GM21423 (cell line): ENCODE data around the gene CNTN2.

Source experiments
- ATAC-seq: cut with Tn5 transposase; IDR thresholded peaks from one replicate; pipeline ENCODE4 v1.9.1; 2021; ENCODE audit warnings: mild to moderate bottlenecking, moderate library complexity; ENCODE audit not compliant: unreplicated experiment

CNTN2 gene

DNA sequence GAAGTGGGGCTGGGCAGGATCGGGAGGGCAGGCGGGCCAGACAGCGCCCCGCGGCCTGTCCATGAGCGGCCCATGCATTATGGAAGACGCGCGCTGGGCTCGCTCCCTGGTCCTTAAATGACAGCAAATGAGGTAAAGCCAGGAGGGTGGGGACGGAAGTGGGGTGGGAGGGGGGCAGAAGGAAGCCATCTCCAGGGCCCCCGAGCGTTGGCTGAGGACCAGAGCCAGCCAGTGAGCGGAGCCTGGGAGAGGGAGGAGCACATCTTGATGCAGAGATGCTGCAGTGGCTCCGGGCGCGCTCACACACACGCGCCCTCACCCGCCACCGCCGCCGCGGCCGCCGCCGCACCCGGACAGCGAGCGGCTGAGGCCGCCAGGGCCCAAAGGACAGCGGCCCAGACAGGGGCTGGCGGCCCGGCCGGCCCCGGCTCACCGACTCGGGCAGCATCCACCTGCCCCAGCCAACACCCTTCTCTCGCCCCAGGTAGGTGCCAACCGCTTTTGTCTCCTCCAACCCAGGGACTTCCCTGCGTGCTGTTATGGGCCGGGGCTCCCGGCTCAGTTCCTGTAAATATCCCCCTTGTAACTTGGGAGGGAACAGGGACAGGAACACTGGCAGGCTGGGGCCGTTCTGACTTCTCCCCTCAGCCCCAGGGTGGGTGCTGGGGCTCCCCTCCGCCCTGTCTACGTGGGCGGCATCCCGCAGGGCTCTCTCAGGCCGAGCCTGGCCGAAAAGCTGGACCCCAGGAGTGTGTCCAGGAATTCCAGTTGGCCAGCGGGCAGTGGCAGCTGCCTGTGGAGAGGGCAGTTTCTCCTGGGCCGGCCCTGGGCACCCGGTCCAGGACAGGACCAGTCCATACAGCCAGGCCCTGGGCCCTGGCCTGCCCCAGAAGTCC is at the start of gene CNTN2:
Gene CNTN2, plus strand, starts transcription at position 302 of the 896 bp plus-strand sequence. CDS start 9,974 bp downstream, outside the sequence.
- ATAC-seq = no peak

DNA sequence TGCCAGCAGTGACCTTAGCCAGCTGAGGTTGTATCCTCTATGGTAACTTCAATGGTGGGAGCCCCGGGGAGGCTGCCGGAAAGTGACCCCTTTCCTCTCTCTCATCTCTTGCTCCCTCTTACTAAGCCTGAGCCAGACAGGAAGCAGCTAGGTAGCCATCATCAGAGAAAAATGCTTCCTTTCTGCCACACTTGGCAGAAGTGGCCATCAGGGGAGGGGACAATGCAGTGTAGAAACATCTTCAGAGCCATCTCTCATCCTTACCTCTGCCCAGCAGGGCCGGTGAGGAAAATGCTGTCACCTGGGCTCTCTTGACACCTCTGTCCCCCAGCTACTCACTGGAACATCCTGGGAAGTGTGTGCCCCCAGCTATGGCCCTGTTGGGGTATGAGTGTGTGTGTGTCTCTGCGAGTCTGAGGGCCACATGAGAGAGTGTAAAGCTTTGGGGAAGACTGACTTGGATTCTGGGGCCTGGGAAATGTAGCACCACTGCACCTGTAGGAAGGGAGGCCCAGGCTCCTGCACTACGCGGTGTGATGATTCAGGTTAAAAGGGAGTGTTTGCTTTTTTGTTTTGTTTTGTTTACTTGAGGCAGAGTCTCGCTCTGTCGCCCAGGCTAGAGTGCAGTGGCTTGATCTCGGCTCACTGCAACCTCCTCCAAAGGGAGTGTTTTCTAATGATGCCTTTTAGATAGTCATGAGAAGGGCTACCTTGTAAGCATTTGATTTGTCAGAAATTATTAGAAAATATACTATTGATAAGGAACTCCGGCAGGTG is 48.7 kb upstream of the CNTN2 start:
- ATAC-seq = no peak

GRCh38 chr1:204996981-204997380 is 46.0 kb upstream of the CNTN2 start:
- no peak for ATAC-seq

- ATAC-seq = no peak
These were observed 45.2 kb upstream of the CNTN2 start for GRCh38 chr1:204997591-204998355.

- no peak for ATAC-seq
These were observed 41.9 kb upstream of the CNTN2 start for GRCh38 chr1:205001162-205001561.

DNA sequence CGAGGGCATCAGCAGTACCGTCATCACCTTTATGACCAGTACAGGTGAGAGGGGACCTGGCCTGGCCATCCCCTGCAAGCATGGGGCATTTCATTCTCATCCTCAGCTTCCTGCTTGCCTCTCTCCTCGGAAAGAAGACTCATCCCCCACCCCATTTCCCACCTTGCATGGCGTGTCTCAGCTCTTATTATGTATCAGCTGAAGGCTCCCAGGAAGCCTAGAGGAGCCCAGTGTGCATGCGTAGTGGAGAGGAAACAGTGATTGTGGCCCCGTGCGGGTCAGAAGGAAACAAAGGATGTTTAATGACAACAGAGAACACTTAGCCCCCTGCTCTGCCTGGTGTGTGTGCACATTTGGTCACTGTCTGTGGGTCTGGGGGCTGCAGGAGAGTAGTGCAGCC is 40.3 kb upstream of the CNTN2 start:
- no peak for ATAC-seq

DNA sequence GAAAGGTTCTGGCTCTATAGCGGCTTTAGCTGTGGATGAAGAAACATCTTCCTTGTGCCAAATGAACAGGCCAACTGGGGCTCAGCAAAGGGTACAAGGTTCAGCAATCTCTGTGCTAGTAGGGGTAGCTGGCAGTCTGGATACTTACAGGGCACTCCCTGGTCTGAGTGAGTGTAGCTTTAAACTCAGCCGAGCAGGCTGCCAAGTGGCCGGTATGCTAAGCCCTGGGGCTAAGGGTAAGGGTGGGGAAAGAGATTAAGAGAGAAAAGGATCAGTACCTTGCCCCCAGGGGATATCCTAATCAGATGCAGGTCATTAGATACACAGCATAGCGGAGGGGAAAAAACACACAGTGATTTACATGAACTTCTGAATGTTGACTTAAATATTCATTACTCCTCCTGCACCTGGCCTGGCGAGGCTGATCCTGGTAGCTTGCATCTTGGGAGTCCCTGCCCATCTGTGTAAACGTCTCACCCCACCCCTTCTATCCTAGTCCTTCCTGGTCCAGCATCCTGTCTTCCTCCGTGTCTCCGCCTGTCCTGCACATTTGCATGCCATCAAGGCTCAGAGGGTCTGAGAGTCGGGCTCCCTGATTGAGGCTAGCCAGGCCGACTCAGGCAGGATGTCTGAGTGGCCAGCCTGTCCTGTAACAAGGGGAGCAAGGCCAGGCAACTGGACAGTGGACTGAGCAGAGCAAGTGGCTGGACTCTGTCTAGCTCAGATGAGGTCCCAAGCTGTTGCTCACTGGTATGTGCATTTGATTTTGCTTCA is 39.5 kb upstream of the CNTN2 start:
- ATAC-seq = no peak

GRCh38 chr1:205004351-205004750 is 38.7 kb upstream of the CNTN2 start:
- ATAC-seq = no peak

- ATAC-seq = no peak
These were observed 34.1 kb upstream of the CNTN2 start for GRCh38 chr1:205008896-205009295.

DNA sequence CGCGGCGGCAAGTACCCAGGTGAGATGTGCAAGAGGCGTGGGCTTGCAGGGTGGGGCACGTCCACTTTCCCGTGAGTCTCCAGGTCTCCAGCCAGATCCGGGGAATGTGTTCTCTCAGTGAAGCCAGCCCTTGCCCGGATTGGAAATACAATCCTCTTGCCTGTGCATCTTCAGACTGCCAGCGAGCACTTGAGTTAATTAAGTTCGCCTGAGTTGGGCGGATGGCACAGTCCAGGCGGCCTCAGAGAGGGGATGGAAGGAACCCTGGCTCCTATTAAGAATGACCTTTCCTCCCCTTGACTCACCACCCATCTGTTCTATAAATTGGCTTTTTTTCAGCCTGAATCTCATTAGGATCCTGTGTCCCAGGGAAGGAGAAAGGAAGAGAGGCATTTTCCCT is 33.3 kb upstream of the CNTN2 start:
- ATAC-seq = no peak

- ATAC-seq = no peak
These were observed 30.4 kb upstream of the CNTN2 start for GRCh38 chr1:205012391-205013140.

GRCh38 chr1:205013683-205014367 is 29.2 kb upstream of the CNTN2 start:
- no peak for ATAC-seq

- no peak for ATAC-seq
These were observed 28.2 kb upstream of the CNTN2 start for GRCh38 chr1:205014783-205015182.

GRCh38 chr1:205015241-205015640 is 27.8 kb upstream of the CNTN2 start:
- no peak for ATAC-seq

GRCh38 chr1:205016075-205016474 is 26.9 kb upstream of the CNTN2 start:
- ATAC-seq = no peak

GRCh38 chr1:205016584-205016983 is 26.4 kb upstream of the CNTN2 start:
- ATAC-seq = no peak

GRCh38 chr1:205017001-205017400 is 26.0 kb upstream of the CNTN2 start:
- ATAC-seq = no peak

DNA sequence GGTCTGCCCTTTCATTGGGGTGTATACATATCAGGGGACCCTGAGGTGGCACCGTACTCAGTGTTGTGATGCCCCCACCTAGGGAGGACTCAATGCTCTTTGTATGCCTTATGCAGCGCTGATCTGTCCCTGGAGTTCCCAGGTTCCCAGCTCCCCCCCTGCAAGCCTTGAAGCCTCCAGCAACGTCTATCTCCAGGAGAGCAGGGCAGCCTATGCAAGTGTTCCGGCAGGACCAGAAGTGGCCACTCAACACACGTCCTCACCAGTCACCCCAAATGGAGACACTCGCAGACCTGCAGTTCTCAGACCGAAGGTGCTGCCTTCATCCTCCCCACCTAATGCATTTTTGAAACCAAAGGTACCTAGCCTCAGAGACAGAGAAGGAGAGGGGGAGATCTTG is 25.2 kb upstream of the CNTN2 start:
- ATAC-seq = no peak

GRCh38 chr1:205018381-205018780 is 24.6 kb upstream of the CNTN2 start:
- no peak for ATAC-seq
